ENCODE results near the gene UNC13A.

DNA sequence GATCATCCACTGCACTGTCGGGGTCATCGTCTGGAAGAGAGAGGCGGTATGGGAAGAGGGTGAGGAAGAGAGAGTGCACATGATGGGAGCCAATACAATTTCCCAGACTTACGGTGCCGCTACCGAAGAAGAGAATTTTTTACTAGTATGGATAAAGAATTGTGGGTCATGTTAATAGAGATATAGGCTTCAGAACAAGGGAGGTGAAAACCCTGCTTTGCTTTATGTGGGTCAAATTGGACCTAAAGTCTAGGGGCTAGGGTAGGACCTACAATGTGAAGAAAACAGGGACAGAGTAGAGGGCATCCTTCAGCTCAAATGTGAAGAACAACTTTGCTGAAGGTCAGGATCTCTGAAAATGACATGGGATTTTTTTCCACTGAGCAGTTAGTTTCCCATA is 29.9 kb downstream of the UNC13A start:
- TF ChIP-seq CTCF (conservative IDR thresholded peaks at IDR 0.05; ENCODE audit: low read depth, low read length) (no peak), EZH2 (IDR thresholded peaks at IDR 0.05; ENCODE audit: borderline replicate concordance, low read depth, low read length, poor library complexity, severe bottlenecking) (no peak)
